Colonic mucosa (tissue), 4 donors: Measurements from ENCODE around the gene FLT3. TPM values are rescaled to one million over a fixed set of nuclear protein-coding genes. Genes with fewer than 3 reads are reported as not detected.

Experiments
- DNase-seq: peaks from one replicate; pipeline ENCODE4 v3.0.0-alpha.2; 2020
- H3K27ac ChIP-seq: fragments of 200-600 bp; one replicate; pipeline ENCODE4 v1.8.0; 2021
- H3K27me3 ChIP-seq: fragments of 200-600 bp; one replicate; pipeline ENCODE4 v1.8.0; 2021
- H3K36me3 ChIP-seq: fragments of 200-600 bp; one replicate; pipeline ENCODE4 v1.8.0; 2021
- H3K4me1 ChIP-seq: fragments of 200-600 bp; one replicate; pipeline ENCODE4 v1.8.0; 2021; ENCODE audit warnings: mild to moderate bottlenecking
- H3K4me3 ChIP-seq: fragments of 200-600 bp; one replicate; pipeline ENCODE4 v1.8.0; 2021
- H3K9ac ChIP-seq, 2 donors: one replicate each; pipeline ENCODE4 v1.7.0; 2013; ENCODE audit warnings: control low read depth in 2 of 2, low read depth in 2 of 2, low read length in 2 of 2
- H3K9me3 ChIP-seq: fragments of 200-600 bp; one replicate; pipeline ENCODE4 v1.8.0; 2021
- intact Hi-C: fragments of 100-400 bp; cut with DNase I; formaldehyde crosslinking; loops from one replicate; pipeline ENCODE4 v1.14.1; 2022
- total RNA-seq, 2 donors: library from RNA; stranded (reverse); fragmentation: NEBNext Ultra II Directional in 1 of 2; extraction: Animal tissue kit (Norgen Biotek cat#: 25700) in 1 of 2; gene quantifications; one replicate each; pipeline ENCODE4 v1.2.1, GENCODE V29; 2021
- TF ChIP-seq, protein P1 (sequence below): fragments of 200-600 bp; IDR thresholded peaks from one replicate; pipeline ENCODE4 v1.8.0; 2022; ENCODE audit warnings: antibody characterized with exemption, mild to moderate bottlenecking
- donor health status: healthy.
- donor health status: DM: no; HTN: no; CAD: no.
- donor health status: DM: no; HTN: no; CAD: no.

The FLT3 gene
- total RNA-seq, 2 donors from 2014 or later = 0.19 TPM; not detected in 1

DNA sequence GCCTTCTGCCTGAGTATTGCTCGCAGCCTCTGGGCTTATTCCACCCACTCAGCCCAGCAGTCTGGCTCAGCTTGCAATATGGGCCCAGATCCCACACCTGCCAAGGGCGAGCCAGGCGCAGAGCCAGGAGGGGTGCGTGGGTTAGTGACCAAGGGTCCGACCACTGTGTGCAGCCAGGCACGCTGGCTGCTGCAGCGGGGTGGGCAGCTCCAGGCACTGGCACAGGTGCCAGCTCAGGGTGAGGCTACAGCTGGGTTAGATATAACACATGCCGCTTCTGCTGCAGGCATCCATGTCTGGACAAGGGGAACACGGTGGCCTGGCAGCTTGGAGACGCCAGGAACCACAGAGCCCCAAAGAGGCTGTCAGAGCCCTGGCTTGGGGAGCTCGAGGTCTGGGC lies 99.3 kb downstream of the FLT3 start:
- intact Hi-C loops = no loop called here
- DNase-seq = no peak
- Histone ChIP-seq H3K4me1 (no peaks in the 10 kb centered on the region), H3K27me3 (no peaks in the 10 kb centered on the region), H3K9me3 (no peaks in the 10 kb centered on the region), H3K36me3 (no peaks in the 10 kb centered on the region), H3K4me3 (no peak overlapping the region), H3K27ac (no peak overlapping the region), H3K9ac (no peak overlapping the region)
- TF ChIP-seq, protein P1, sequence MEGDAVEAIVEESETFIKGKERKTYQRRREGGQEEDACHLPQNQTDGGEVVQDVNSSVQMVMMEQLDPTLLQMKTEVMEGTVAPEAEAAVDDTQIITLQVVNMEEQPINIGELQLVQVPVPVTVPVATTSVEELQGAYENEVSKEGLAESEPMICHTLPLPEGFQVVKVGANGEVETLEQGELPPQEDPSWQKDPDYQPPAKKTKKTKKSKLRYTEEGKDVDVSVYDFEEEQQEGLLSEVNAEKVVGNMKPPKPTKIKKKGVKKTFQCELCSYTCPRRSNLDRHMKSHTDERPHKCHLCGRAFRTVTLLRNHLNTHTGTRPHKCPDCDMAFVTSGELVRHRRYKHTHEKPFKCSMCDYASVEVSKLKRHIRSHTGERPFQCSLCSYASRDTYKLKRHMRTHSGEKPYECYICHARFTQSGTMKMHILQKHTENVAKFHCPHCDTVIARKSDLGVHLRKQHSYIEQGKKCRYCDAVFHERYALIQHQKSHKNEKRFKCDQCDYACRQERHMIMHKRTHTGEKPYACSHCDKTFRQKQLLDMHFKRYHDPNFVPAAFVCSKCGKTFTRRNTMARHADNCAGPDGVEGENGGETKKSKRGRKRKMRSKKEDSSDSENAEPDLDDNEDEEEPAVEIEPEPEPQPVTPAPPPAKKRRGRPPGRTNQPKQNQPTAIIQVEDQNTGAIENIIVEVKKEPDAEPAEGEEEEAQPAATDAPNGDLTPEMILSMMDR = no peak

DNA sequence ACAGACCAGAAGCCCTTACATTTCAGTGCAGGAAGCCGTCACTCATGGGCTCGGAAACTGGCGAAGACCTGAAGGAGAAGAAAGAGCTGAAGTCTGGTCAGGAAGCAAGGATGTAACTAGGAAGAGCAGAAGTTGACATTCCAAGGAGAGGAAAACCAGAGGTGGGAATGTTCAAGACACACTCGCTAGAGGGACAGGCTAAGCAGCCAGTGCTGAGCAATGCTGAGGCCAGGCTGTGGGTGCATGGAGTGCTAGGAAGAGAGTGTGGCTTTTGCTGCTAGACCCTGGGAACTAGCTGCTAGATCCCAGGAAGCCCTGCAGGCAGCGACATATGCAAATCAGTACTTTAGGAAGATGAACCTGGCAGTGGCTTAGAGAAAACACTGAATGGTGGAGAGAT lies 99.8 kb downstream of the FLT3 start:
- H3K27me3 ChIP-seq = no peaks in the 10 kb centered on the region
- H3K27ac ChIP-seq = no peak overlapping the region
- H3K4me1 ChIP-seq = no peaks in the 10 kb centered on the region
- intact Hi-C loops = no loop called here
- no peaks in the 10 kb centered on the region for H3K36me3 ChIP-seq
- H3K4me3 ChIP-seq = no peak overlapping the region
- TF ChIP-seq, protein P1 = no peak
- no peak overlapping the region for H3K9ac ChIP-seq
- DNase-seq = no peak
- H3K9me3 ChIP-seq = no peaks in the 10 kb centered on the region

- TF ChIP-seq, protein P1 = peak; percentile 33
- Histone ChIP-seq H3K9me3 (no peaks in the 10 kb centered on the region), H3K27me3 (no peaks in the 10 kb centered on the region), H3K36me3 (no peaks in the 10 kb centered on the region), H3K9ac (no peak overlapping the region), H3K4me1 (no peaks in the 10 kb centered on the region), H3K27ac (no peak overlapping the region), H3K4me3 (no peak overlapping the region)
- intact Hi-C loops = no loop called here
- peak; percentile 59 for DNase-seq
Observed at GRCh38 chr13:27997904-27998522, 102.4 kb downstream of the FLT3 start.

DNA sequence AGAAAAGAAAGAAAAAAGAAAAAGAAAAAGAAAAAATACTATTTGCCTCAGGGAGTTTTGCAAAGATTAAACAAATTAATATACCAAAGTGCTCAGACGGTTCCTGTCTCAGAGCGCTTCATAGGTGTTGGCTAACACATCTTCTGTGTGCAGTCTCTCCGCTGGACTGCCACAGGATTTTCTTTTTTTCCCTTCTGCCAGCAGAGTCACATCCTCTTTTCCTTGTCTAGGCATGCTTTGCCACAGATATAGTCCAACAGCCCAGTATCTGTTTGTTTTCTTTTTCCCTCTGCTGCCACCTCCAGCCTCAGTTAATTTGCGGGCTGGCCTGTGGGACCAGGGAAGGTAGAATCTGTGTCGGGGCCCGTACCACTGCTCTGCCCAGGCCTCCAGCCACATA lies 108.5 kb downstream of the FLT3 start:
- no peaks in the 10 kb centered on the region for H3K27me3 ChIP-seq
- no peak overlapping the region for H3K27ac ChIP-seq
- TF ChIP-seq, protein P1 = no peak
- intact Hi-C loops = no loop called here
- H3K9ac ChIP-seq = no peak overlapping the region
- H3K4me1 ChIP-seq = no peaks in the 10 kb centered on the region
- no peaks in the 10 kb centered on the region for H3K9me3 ChIP-seq
- no peak for DNase-seq
- H3K36me3 ChIP-seq = no peaks in the 10 kb centered on the region
- no peak overlapping the region for H3K4me3 ChIP-seq

- DNase-seq = no peak
Observed at GRCh38 chr13:27988520-27988919, 111.9 kb downstream of the FLT3 start, which contains the start of gene URAD. TSS of gene URAD (minus strand) at chr13:27988693. CDS start at chr13:27988637, 56 bp downstream.

More at GRCh38 chr13:27988520-27988919, 111.9 kb downstream of the FLT3 start, which contains the start of gene URAD:
- Histone ChIP-seq H3K27me3 (no peaks in the 10 kb centered on the region), H3K4me3 (no peak within 1 kb of the TSS), H3K4me1 (no peaks in the 10 kb centered on the region), H3K9me3 (no peaks in the 10 kb centered on the region), H3K27ac (no peak within 1 kb of the TSS), H3K9ac (no peak within 1 kb of the TSS), H3K36me3 (no peaks in the 10 kb centered on the region)
- TF ChIP-seq, protein P1 = no peak
- intact Hi-C loops = no loop called here
